ENCODE results near the gene DARS2. TPM values are rescaled to one million over a fixed set of nuclear protein-coding genes. Genes with fewer than 3 reads are reported as not detected.
"Not testable (repeated sequence)": the region's sequence is repeated elsewhere in the genome, so short reads cannot be mapped to it uniquely, and the experiment has no call there.

Gene DARS2
- total RNA-seq, 1 experiment from 2014 or later: 37.9 TPM

GRCh38 chr1:173862146-173862768 lies 37.8 kb downstream of the DARS2 start:
- DNase-seq (ENCODE audit: low read depth): peak; percentile 50

- DNase-seq (ENCODE audit: low read depth): peak; percentile 15
Measured at GRCh38 chr1:173862769-173863223, 38.3 kb downstream of the DARS2 start.

- no peak for DNase-seq (ENCODE audit: low read depth)
Measured at GRCh38 chr1:173863224-173864161, 39.0 kb downstream of the DARS2 start.

- no peak for DNase-seq (ENCODE audit: low read depth)
Measured at GRCh38 chr1:173864179-173864867, 39.9 kb downstream of the DARS2 start.

- DNase-seq (ENCODE audit: low read depth): no peak
Measured at GRCh38 chr1:173865468-173866164, 41.1 kb downstream of the DARS2 start.

- DNase-seq (ENCODE audit: low read depth): no peak
Measured at GRCh38 chr1:173866413-173867115, 42.1 kb downstream of the DARS2 start.

- DNase-seq (ENCODE audit: low read depth): peak; percentile 19
Measured at GRCh38 chr1:173867141-173867752, 42.8 kb downstream of the DARS2 start.

- DNase-seq (ENCODE audit: low read depth): peak; percentile 100
Measured at GRCh38 chr1:173867753-173868265, 43.3 kb downstream of the DARS2 start, which contains the start of gene GAS5. Gene GAS5 (minus strand): TSS chr1:173867989.

GRCh38 chr1:173868266-173869020 lies 44.0 kb downstream of the DARS2 start, which contains the start of gene ZBTB37:
Gene ZBTB37 (plus strand): TSS chr1:173868380. CDS start chr1:173870226, 1,846 bp downstream.
- peak; percentile 90 for DNase-seq (ENCODE audit: low read depth)

GRCh38 chr1:173869021-173869359 lies 44.5 kb downstream of the DARS2 start:
- DNase-seq (ENCODE audit: low read depth): no peak

- DNase-seq (ENCODE audit: low read depth): no peak
Measured at GRCh38 chr1:173870252-173871075, 46.0 kb downstream of the DARS2 start.

- no peak for DNase-seq (ENCODE audit: low read depth)
Measured at GRCh38 chr1:173871091-173871490, 46.6 kb downstream of the DARS2 start.

- DNase-seq (ENCODE audit: low read depth): no peak
Measured at GRCh38 chr1:173871500-173871899, 47.0 kb downstream of the DARS2 start.

- no peak for DNase-seq (ENCODE audit: low read depth)
Measured at GRCh38 chr1:173876732-173877131, 52.3 kb downstream of the DARS2 start.

- no peak for DNase-seq (ENCODE audit: low read depth)
Measured at GRCh38 chr1:173878251-173878650, 53.8 kb downstream of the DARS2 start.

GRCh38 chr1:173881117-173881516 lies 56.6 kb downstream of the DARS2 start:
- not testable (repeated sequence) for DNase-seq (ENCODE audit: low read depth)

GRCh38 chr1:173884701-173885100 lies 60.2 kb downstream of the DARS2 start:
- DNase-seq (ENCODE audit: low read depth): no peak

GRCh38 chr1:173886746-173887611 lies 62.5 kb downstream of the DARS2 start:
- DNase-seq (ENCODE audit: low read depth): no peak
